ENCODE data around the gene GBA2.

Gene GBA2

GRCh38 chr9:35713578-35713977, 35.5 kb downstream of the GBA2 start:
- DNase-seq: no peak

GRCh38 chr9:35712762-35713400, 36.1 kb downstream of the GBA2 start:
- DNase-seq: no peak

DNA sequence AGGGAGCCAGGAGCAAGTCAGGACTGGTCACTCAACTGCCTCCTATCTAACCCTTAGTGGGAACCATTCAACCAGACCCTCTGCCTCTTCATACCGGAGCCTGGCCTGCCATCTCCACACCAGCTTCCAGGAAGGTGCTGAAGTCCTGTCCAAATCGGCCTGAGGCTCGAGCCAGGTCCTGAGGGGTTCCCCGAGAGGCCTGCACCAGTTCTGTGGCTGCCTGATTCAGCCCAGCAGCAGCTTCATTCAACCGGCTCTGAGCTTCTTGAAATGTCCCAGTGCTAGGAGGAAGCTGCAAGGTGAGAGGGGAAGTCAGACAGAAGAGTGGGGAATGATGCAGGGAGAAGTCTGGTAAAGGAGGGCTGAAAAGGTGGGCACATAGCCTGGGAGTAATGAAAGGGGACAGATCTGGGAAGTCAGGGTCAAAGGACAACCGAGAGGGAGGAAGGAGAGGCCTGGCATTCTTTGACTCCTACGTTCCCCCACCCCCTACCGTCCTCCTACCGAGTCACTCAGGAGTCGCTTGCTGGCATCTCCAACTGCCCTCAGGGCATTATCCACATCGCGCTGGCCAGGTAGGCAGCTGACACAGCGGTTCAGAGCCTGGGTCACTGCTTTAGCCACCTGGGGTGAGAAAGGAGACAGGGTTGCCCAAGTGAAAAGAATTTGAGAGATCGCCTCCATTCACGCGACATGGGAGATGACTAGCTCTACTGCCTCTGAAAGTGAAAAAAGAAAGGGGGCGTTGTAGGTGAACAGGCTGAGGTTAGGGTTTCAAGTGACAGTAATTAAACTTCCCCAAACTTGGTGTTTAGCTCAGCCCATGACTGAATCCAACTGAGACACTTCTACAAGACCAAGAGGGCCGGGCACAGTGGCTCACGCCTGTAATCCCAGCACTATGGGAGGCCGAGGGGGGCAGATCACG, 37.3 kb downstream of the GBA2 start:
- DNase-seq: no peak

GRCh38 chr9:35710818-35711500, 38.1 kb downstream of the GBA2 start:
- DNase-seq: no peak

DNA sequence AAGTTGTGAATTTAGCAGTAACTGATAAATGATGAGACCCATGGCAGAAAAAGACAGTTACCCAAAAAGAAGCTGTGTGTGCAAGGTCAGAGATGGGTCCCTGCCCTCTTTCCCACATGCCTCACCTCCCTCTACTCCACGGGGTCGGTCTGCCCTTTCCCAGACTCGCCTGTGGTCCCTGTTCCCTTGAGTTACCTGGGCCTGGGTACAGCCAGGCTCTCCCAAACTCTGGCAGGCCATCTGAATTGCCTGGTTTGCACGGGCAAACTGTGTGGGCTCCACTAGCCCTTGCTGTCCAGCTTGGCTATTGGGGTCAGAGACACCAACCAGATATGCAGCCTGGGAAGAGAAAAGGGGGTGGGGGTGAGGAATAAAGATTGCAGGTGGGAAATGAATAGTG, 40.9 kb downstream of the GBA2 start:
- no peak for DNase-seq

DNA sequence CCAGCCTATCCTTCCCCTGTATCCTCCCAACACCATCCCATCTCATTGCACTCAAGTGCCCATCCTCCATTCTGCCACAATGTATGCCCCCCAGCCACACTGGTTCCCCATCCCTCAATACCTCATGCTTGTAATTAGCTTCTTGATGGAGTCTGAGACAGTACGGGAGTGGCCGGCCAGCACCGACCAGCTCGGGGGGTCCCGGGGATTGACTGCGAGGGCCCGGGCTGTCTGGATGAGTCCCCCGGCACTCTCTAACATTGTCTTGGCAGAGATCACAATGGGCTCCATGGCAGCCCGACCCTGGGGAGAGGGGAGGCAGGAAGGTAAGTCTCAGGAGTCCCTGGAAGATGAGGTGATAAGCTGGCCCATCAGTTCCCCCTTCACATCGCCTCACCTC, 42.1 kb downstream of the GBA2 start:
- no peak for DNase-seq

DNA sequence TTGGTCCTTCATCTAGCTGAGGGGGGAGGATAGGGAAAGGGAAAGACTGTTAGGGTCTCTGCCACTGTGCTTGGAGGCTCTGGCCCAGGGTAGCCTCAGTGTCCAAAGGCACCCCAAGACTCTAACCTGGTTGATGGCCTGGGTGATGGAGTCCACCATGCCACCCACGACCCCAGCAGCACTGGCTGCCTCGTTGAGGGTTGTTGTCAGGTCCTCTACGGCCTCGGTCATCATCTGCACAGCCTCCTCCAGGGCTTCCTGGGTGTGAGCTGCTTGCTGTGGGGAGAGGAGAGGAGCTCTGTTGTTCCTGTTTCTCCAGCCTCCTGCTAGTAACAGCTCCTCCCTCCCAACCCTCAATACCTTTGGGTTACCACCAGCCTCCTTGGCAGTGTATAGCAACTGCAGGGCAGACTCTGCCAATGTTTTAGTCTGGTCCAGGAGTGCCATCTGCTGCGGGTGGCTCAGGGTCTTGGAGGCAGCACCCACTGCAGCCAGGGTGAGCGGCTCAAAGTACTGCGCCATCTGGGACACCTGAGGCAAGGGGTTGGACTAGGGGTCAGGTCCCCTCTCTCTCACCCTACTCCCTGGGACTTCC, 43.1 kb downstream of the GBA2 start:
- no peak for DNase-seq

- DNase-seq: no peak
Observed at GRCh38 chr9:35705372-35705771, 43.7 kb downstream of the GBA2 start.

DNA sequence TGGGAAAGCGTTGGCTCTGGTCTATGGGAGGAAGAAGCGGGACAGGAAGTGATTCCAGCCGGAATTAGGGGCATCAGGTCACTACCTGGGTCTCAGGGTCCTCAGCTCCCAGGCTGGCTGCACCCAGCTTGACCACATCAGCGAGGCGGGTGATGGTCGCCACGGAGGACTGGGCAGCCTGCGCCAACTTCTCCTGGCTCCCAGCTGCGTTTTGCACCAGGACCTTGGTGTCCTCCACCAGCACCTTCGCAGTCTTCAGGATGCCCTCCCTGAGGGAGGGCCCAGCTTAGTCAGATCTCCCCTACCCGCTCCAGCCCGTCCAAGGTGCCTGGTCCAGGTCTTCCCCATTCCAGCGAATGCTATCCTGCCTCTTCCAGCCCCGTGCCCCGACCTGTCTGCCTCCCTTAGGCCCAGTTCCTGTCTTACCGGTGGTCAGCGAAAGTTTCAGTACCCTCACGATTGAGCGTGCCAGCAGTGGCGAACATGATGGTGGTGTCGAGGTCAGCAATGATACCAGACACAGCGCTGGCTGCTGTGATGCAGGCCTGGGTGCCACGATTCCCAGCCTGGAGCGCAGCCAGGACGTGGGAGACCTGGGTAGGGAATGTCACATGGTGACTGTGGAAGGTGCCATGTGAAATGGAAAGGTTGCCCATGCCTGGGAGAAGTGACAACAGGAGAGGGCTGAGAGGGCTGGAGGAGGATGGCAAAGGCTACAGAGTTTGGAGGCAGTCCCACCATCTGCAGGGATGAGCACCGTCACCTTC, 44.9 kb downstream of the GBA2 start:
- DNase-seq: no peak

DNA sequence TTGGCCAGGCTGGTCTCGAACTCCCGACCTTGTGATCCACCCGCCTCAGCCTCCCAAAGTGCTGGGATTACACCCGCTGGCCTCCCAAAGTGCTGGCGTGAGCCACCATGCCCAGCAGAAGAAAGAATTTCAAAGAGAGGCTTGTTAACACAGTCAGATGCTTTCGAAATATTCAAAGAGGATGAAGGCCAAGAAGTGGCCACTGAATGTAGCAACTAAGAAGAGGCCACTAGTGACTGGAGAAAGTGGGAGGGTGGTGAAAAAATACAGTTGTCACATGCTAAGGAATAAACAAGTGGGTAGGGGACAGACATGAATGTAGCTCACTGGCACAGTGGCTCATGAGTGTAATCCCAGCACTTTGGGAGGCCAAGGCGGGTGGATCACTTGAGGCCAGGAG, 46.3 kb downstream of the GBA2 start:
- no peak for DNase-seq

DNA sequence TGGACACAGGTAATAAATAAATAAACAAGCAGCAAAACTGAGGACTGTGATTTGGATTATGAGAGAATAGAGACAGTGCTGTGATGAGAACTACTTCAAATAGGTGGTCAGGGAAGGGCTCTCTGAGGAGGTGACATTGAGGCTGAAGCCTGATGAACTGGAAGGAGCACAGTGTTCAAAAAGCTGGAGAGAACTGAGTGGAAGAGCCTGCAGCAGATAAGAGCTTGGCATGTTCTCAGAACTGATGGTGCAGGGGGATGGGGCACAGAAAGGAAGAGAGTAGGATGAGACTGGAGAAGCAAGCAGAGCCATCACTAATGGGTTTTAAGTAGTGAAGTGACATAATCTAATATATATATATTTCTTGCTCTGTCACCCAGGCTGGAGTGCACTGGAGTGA, 48.1 kb downstream of the GBA2 start:
- no peak for DNase-seq

DNA sequence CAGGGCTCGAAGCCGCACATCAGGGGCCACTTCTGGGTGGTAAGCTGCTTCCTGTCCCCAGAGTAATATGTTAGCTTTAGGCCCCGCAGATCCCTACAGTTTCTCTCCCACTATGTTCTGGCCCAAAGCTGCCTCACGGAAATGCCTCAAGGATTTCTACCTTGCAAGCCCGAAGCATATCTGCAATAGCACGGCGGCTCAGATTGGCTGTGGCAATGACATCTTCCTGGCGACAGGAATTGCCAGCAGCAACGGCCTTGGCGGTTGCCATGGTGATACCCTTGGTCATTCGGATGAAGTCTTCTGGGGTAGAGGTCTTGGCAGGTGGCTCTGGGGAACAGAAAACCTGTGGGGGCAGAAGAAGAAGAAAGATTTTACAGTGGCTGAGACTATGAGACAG, 49.0 kb downstream of the GBA2 start:
- DNase-seq: no peak

- no peak for DNase-seq
Observed at GRCh38 chr9:35698231-35698630, 50.8 kb downstream of the GBA2 start.

DNA sequence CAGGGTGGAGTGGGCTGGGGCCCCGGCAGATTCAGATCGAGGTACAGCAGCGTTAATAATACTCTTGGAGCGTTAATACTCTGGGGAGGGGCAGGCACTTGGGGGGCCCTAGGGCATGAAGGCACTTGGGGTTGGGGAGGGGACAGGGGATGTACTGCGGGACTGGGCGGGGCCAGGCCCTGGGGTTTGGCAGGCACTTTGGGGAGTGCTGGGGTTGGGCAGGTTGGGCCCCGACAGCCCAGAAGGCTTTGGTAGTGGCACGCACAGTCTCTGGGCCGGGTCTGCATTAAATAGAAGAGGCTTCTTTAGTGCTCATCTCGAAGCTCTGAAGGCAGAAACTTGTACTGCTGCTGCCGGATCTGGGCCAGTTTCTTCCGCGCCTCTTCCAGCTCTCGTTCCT, 51.5 kb downstream of the GBA2 start:
- no peak for DNase-seq

DNA sequence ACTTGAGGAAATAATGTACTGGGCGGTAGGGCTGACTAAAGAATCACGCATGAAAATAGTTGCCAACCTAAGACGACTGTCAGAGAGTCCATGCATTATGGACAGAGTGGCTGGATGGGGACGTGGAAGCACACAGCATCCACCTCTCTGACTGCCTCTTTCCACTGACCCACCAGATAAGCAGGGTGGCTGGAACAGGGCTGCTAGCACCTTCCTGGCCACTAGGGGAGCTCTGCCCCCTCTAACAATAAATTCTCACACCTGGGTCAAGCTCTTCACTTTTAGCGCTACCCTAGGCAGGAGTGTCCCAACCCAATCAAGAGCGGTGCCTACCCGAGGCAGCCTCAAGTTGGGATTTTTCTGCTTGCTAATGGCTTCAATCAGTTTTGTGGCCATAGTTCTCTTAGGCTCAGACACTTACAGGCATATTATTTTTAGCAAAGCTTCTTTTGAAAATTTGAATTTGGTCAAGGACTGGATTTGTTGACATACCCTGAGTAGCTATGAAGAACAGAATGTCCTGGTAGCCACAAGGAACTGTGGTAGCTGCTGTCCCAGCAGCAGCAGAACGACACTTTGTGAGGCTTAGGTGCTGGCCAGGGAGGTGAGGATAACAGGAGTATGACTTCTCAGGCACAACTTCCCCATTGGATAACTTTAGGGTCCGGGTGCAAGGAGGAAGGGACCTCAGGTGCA, 52.4 kb downstream of the GBA2 start:
- peak; percentile 63 for DNase-seq

DNA sequence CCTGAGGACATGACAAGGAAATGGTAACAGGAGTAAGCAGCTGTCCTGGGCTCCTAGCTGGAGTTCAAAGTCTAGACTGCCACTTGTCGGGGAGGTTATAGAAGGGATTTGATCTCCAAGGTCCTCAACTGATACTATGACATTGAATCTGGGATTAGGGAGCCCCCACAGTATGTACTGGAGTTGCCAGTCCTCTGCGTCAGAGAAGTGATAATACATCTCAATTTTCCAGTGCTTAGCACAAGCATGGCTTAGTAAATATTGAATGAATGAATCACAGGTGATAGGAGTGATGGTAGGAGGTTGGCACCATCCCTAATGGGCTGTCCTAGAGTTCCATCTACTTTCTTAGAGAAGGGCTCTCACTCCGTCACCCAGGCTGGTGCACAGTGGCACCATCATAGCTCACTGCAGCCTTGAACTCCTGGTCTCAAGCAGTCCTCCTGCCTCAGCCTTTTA, 53.1 kb downstream of the GBA2 start:
- no peak for DNase-seq

DNA sequence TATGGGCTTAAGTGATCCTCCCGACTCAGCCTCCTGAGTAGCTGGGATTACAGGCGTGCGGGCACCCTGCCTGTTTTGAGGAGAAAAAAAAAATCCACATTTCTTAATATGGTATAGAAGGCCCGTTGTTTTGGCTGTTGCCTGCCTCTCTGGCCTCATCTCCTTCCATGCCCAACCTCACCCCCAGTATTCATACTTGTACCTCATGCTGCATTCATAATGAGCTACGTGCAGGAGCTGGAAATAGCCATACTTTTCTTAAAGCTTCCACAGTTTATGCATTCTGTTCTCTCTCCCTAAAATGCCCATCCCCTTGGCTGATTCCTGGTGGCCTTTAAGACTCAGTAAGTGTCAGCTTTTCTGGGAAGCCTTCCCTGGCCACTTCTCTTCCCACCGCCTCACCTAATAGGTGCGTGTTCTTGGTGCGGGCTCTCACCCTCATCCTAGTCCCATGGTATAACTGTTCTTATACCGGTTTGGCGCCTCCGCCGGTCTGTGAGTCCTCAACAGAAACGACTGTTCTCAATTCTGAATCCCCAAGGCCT, 57.2 kb downstream of the GBA2 start:
- DNase-seq: no peak

DNA sequence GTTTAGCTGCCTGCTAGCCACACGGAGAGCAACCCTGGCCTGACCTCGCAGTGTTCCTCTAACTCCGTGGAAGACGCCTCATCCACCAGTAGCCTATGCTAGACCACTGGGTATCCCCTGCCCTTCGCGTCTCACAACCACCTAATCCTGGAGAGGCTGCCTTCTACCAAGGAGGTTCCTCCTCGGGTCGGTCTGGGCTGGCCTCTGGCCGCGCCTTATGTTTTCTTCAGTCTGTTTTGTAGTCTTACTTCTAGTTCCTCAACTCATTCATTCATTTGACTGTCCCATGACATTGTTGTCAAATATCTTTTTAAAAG, 57.7 kb downstream of the GBA2 start:
- DNase-seq: no peak

GRCh38 chr9:35690614-35691333, 58.3 kb downstream of the GBA2 start:
- peak; percentile 80 for DNase-seq

- no peak for DNase-seq
Observed at GRCh38 chr9:35690294-35690613, 58.8 kb downstream of the GBA2 start.

All from HCEC 1CT (cell line).